ENCODE results near the gene LRRC23. TPM values are rescaled to one million over a fixed set of nuclear protein-coding genes. Genes with fewer than 3 reads are reported as not detected.
"Not testable (repeated sequence)": the region's sequence is repeated elsewhere in the genome, so short reads cannot be mapped to it uniquely, and the experiment has no call there.

LRRC23 gene
- total RNA-seq, 1 experiment from 2014 or later: 8.0 TPM

DNA sequence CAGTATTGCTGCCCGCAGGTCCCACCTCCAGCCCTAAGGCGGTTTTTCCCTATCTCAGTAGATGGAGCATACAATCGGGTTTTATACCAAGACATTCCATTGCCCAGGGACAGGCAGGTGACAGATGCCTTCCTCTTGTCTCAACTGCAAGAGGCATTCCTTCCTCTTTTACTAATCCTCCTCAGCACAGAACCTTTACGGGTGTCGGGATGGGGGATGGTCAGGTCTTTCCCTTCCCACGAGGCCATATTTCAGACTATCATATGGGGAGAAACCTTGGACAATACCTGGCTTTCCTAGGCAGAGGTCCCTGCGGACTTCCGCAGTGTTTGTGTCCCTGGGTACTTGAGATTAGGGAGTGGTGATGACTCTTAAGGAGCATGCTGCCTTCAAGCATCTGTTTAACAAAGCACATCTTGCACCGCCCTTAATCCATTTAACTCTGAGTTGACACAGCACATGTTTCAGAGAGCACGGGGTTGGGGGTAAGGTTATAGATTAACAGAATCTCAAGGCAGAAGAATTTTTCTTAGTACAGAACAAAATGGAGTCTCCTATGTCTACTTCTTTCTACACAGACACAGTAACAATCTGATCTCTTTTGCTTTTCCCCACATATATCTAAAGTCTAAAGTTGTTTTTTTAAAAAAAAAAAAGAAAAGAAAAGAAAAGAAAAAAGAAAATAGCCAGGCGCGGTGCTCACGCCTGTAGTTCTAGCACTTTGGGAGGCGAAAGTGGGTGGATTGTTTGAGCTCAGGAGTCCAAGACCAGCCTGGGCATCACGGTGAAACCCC, 18.2 kb upstream of the LRRC23 start:
- RAD21 ChIA-PET (ENCODE audit: low non-redundant PET in 1 of 2, low total read pairs in 2 of 2, uncharacterized antibody in 2 of 2, unreplicated experiment in 2 of 2); H4K20me1 ChIP-seq (ENCODE audit: insufficient read depth); H3K9me3 ChIP-seq (ENCODE audit: control insufficient read depth in 1 of 2, insufficient read depth in 1 of 2, low read depth in 1 of 2, low read length in 2 of 2); H3K27me3 ChIP-seq (ENCODE audit: insufficient read depth, low read length); CTCF ChIA-PET; H3K9me2 ChIP-seq (ENCODE audit: insufficient read depth); BruUV-seq (replicated peaks); H3K4me3 ChIP-seq (replicated peaks in 1 of 2; ENCODE audit: low read depth in 1 of 2, low read length in 2 of 2); H3K27ac ChIP-seq (ENCODE audit: low read depth, low read length); ATAC-seq; H3K36me3 ChIP-seq (ENCODE audit: control insufficient read depth in 1 of 2, insufficient read depth in 2 of 2, low read length in 2 of 2); H3K4me2 ChIP-seq (ENCODE audit: low read length); H3K79me2 ChIP-seq (ENCODE audit: insufficient read depth, low read length); H3K9ac ChIP-seq (ENCODE audit: low read length); intact Hi-C loops (cut with micrococcal nuclease); H2AFZ ChIP-seq (ENCODE audit: low read depth, low read length, poor library complexity, severe bottlenecking); DNase-seq (ENCODE audit: low read depth, low spot score): not testable (repeated sequence)
- peaks cover 9 to 11% of the 10 kb centered on the region in 2 experiments for H3K4me1 ChIP-seq (ENCODE audit: control insufficient read depth in 1 of 2, insufficient read depth in 2 of 2, low read length in 2 of 2)
- POLR2A ChIA-PET: interaction anchor here (0.8 kb wide), 1 partner anchor 14 kb away, joined by 3 read pairs; the partner anchor contains the start of gene SPSB2

GRCh38 chr12:6887460-6887859, 17.2 kb upstream of the LRRC23 start:
- intact Hi-C loops (cut with micrococcal nuclease): no loop called here
- no TSS peak for BruUV-seq (replicated peaks)
- peaks cover 12 to 18% of the 10 kb centered on the region in 2 experiments for H3K4me1 ChIP-seq (ENCODE audit: control insufficient read depth in 1 of 2, insufficient read depth in 2 of 2, low read length in 2 of 2)
- H3K4me2 ChIP-seq (ENCODE audit: low read length): no peak overlapping the region
- H3K9me3 ChIP-seq (ENCODE audit: control insufficient read depth in 1 of 2, insufficient read depth in 1 of 2, low read depth in 1 of 2, low read length in 2 of 2): no peaks in the 10 kb centered on the region
- no peak overlapping the region for H3K9ac ChIP-seq (ENCODE audit: low read length)
- no peak overlapping the region for H3K4me3 ChIP-seq (replicated peaks in 1 of 2; ENCODE audit: low read depth in 1 of 2, low read length in 2 of 2)
- TF ChIP-seq POLR2AphosphoS5 (IDR thresholded peaks at IDR 0.05; ENCODE audit: low read depth, low read length) (no peak), SRF (IDR thresholded peaks at IDR 0.05; ENCODE audit: low read depth) (no peak), CTCF (IDR thresholded peaks at IDR 0.05 in 2 of 3, conservative IDR thresholded peaks at IDR 0.05 in 1 of 3; ENCODE audit: borderline replicate concordance in 1 of 3, insufficient read depth in 1 of 3, low read depth in 2 of 3, low read length in 2 of 3) (no peak), ATF3 (IDR thresholded peaks at IDR 0.05) (no peak)
- H3K27ac ChIP-seq (ENCODE audit: low read depth, low read length): no peak overlapping the region
- no peaks in the 10 kb centered on the region for H3K27me3 ChIP-seq (ENCODE audit: insufficient read depth, low read length)
- ChIA-PET POLR2A (interaction anchor here (0.8 kb wide), 1 partner anchor 15 kb away, joined by 3 read pairs; the partner anchor contains the start of gene SPSB2), CTCF (no interaction called here), RAD21 (ENCODE audit: low non-redundant PET in 1 of 2, low total read pairs in 2 of 2, uncharacterized antibody in 2 of 2, unreplicated experiment in 2 of 2) (no interaction called here)
- H4K20me1 ChIP-seq (ENCODE audit: insufficient read depth): no peaks in the 10 kb centered on the region
- DNase-seq (ENCODE audit: low read depth, low spot score) (no peak), ATAC-seq (no peak)
- no peak overlapping the region for H2AFZ ChIP-seq (ENCODE audit: low read depth, low read length, poor library complexity, severe bottlenecking)
- H3K79me2 ChIP-seq (ENCODE audit: insufficient read depth, low read length): no peaks in the 10 kb centered on the region
- H3K36me3 ChIP-seq (ENCODE audit: control insufficient read depth in 1 of 2, insufficient read depth in 2 of 2, low read length in 2 of 2): peaks cover 0 to 4% of the 10 kb centered on the region in 2 experiments; a peak in 2 of 4 replicates
- H3K9me2 ChIP-seq (ENCODE audit: insufficient read depth): no peaks in the 10 kb centered on the region

All from HCT116 (cell line).